Liver (tissue), 9 donors: ENCODE data around the gene DYRK3. TPM values are rescaled to one million over a fixed set of nuclear protein-coding genes. Genes with fewer than 3 reads are reported as not detected.

Experiments used
- DNase-seq: peaks from one replicate; pipeline ENCODE4 v3.0.0-alpha.2; 2017; ENCODE audit warnings: low spot score
- H3K27ac ChIP-seq, 2 donors: one replicate each; pipeline ENCODE4 v1.7.0; 2013; ENCODE audit warnings: inconsistent platforms in 2 of 2, low read length in 2 of 2, control low read depth in 1 of 2, low read depth in 1 of 2, mild to moderate bottlenecking in 1 of 2
- H3K27me3 ChIP-seq, 4 donors: one replicate each; pipeline versions ENCODE4 v1.6.1 to v1.7.0; 2013; ENCODE audit warnings: low read length in 3 of 4, inconsistent platforms in 1 of 4, mild to moderate bottlenecking in 1 of 4, moderate library complexity in 1 of 4; ENCODE audit not compliant: control insufficient read depth in 4 of 4, insufficient read depth in 4 of 4
- H3K36me3 ChIP-seq, 4 donors: one replicate each; pipeline versions ENCODE4 v1.6.1 to v1.7.0; 2013; ENCODE audit warnings: low read length in 3 of 4, mild to moderate bottlenecking in 3 of 4, low read depth in 1 of 4, moderate library complexity in 1 of 4; ENCODE audit not compliant: control insufficient read depth in 4 of 4, insufficient read depth in 3 of 4
- H3K4me1 ChIP-seq, 4 donors: one replicate each; pipeline versions ENCODE4 v1.6.1 to v1.7.0; 2013; ENCODE audit warnings: low read length in 3 of 4, mild to moderate bottlenecking in 3 of 4, moderate library complexity in 1 of 4; ENCODE audit not compliant: control insufficient read depth in 4 of 4, insufficient read depth in 4 of 4
- H3K4me3 ChIP-seq, 3 donors: one replicate each; pipeline versions ENCODE4 v1.6.1 to v1.7.0; 2013; ENCODE audit warnings: low read length in 3 of 3, control low read depth in 1 of 3, low read depth in 1 of 3, mild to moderate bottlenecking in 1 of 3
- H3K9ac ChIP-seq, 2 donors: one replicate each; pipeline ENCODE4 v1.7.0; 2013; ENCODE audit warnings: low read length in 2 of 2, mild to moderate bottlenecking in 2 of 2, moderate library complexity in 2 of 2, control low read depth in 1 of 2, low read depth in 1 of 2
- H3K9me3 ChIP-seq, 4 donors: one replicate each; pipeline versions ENCODE4 v1.6.1 to v1.7.0; 2013; ENCODE audit warnings: low read length in 3 of 4; ENCODE audit not compliant: control insufficient read depth in 4 of 4
- CTCF ChIP-seq: fragments of 150-350 bp; IDR thresholded peaks from 2 replicates; pipeline ENCODE4 v1.5.1; 2017; ENCODE audit warnings: improper control_type of control experiment, low read depth, low read length; ENCODE audit not compliant: missing input control
- FOXA2 ChIP-seq: IDR thresholded peaks from 2 replicates; pipeline ENCODE4 v1.6.1; 2016; ENCODE audit warnings: antibody characterized with exemption
- GABPA ChIP-seq, 2 donors: IDR thresholded peaks in 1 of 2; conservative IDR thresholded peaks in 1 of 2; 2 replicates each; pipeline ENCODE4 v1.6.1; 2016; ENCODE audit warnings: antibody characterized with exemption in 2 of 2, mild to moderate bottlenecking in 1 of 2, moderate library complexity in 1 of 2
- HNF4A ChIP-seq, 2 donors: conservative IDR thresholded peaks; 2 replicates each; pipeline ENCODE4 v1.6.1; 2016; ENCODE audit warnings: antibody characterized with exemption in 2 of 2, mild to moderate bottlenecking in 2 of 2
- HNF4G ChIP-seq: IDR thresholded peaks from 2 replicates; pipeline ENCODE4 v1.6.1; 2016; ENCODE audit warnings: antibody characterized with exemption
- SP1 ChIP-seq: IDR thresholded peaks from 2 replicates; pipeline ENCODE4 v1.6.1; 2018; ENCODE audit warnings: antibody characterized with exemption, mild to moderate bottlenecking
- TAF1 ChIP-seq: conservative IDR thresholded peaks from 2 replicates; pipeline ENCODE4 v1.6.1; 2016; ENCODE audit warnings: antibody characterized with exemption, mild to moderate bottlenecking
- YY1 ChIP-seq: IDR thresholded peaks from 2 replicates; pipeline ENCODE4 v1.6.1; 2016; ENCODE audit warnings: antibody characterized with exemption, mild to moderate bottlenecking
- WGBS: extraction: QIAGEN DNeasy Blood & Tissue Kit; methylation state at CpG from one replicate; pipeline ENCODE4 v1.1.7; 2013; 5-methylcytosine and 5-hydroxymethylcytosine counted together
- polyA plus RNA-seq, 2 donors: library from polyadenylated mRNA; stranded (reverse) in 1 of 2; unstranded in 1 of 2; fragments of 200-250 nt in 1 of 2; fragments of >200 nt in 1 of 2; fragmentation: Nextera tagmentation in 1 of 2; extraction: Ambion mirVana in 1 of 2; gene quantifications; one replicate each; pipeline versions ENCODE4 v1.2.1 to v1.2.3, GENCODE V29; 2013 to 2015
- total RNA-seq, 2 donors: library from RNA; depleted of rRNA; stranded (reverse); fragments of >200 nt; gene quantifications; one replicate each; pipeline ENCODE4 v1.2.3, GENCODE V29; 2014
- TF ChIP-seq, protein P1 (sequence below): IDR thresholded peaks from 2 replicates; pipeline ENCODE4 v1.6.1; 2016; ENCODE audit warnings: antibody characterized with exemption, mild to moderate bottlenecking
- TF ChIP-seq, protein P2 (sequence below): IDR thresholded peaks from 2 replicates; pipeline ENCODE4 v1.6.1; 2016; ENCODE audit warnings: antibody characterized with exemption
- donor health status: healthy.
- donor health status: healthy.
- donor health status: healthy.
- donor health status: healthy.
- donor health status: healthy.

The DYRK3 gene
- total and polyA plus RNA-seq, 4 donors, result 1.5 to 41.8 (median 5.0) TPM

DNA sequence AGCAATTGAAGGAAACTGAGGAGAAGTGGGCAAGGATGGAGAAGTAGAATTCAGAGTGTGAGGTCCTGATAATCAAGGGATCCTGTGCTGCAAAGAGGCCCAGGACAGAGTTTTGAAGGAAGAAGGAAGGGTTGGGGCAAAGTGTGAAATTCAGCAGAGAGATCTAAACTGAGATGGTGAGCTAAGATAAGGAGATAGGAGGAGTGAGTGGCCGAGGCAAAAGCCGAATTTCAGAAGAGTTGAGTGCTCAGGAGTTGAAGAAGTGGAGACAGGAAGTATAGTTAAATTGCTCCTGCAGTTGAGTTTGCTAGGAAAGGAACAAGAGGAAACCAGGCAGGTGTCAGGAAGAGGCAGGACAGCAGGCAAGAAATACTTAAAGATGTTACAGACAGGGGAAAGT, 33.0 kb downstream of the DYRK3 start:
- Histone ChIP-seq H3K9ac (no peak overlapping the region), H3K4me3 (no peak overlapping the region), H3K4me1 (peaks cover 0 to 21% (median 12%) of the 10 kb centered on the region in 4 donors), H3K9me3 (no peaks in the 10 kb centered on the region), H3K27me3 (no peaks in the 10 kb centered on the region), H3K36me3 (no peaks in the 10 kb centered on the region), H3K27ac (no peak overlapping the region)
- WGBS, result 78% methylated on average over 2 of the region's 2 CpGs
- TF ChIP-seq, protein P1, sequence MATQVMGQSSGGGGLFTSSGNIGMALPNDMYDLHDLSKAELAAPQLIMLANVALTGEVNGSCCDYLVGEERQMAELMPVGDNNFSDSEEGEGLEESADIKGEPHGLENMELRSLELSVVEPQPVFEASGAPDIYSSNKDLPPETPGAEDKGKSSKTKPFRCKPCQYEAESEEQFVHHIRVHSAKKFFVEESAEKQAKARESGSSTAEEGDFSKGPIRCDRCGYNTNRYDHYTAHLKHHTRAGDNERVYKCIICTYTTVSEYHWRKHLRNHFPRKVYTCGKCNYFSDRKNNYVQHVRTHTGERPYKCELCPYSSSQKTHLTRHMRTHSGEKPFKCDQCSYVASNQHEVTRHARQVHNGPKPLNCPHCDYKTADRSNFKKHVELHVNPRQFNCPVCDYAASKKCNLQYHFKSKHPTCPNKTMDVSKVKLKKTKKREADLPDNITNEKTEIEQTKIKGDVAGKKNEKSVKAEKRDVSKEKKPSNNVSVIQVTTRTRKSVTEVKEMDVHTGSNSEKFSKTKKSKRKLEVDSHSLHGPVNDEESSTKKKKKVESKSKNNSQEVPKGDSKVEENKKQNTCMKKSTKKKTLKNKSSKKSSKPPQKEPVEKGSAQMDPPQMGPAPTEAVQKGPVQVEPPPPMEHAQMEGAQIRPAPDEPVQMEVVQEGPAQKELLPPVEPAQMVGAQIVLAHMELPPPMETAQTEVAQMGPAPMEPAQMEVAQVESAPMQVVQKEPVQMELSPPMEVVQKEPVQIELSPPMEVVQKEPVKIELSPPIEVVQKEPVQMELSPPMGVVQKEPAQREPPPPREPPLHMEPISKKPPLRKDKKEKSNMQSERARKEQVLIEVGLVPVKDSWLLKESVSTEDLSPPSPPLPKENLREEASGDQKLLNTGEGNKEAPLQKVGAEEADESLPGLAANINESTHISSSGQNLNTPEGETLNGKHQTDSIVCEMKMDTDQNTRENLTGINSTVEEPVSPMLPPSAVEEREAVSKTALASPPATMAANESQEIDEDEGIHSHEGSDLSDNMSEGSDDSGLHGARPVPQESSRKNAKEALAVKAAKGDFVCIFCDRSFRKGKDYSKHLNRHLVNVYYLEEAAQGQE, result no peak
- no peak for DNase-seq

DNA sequence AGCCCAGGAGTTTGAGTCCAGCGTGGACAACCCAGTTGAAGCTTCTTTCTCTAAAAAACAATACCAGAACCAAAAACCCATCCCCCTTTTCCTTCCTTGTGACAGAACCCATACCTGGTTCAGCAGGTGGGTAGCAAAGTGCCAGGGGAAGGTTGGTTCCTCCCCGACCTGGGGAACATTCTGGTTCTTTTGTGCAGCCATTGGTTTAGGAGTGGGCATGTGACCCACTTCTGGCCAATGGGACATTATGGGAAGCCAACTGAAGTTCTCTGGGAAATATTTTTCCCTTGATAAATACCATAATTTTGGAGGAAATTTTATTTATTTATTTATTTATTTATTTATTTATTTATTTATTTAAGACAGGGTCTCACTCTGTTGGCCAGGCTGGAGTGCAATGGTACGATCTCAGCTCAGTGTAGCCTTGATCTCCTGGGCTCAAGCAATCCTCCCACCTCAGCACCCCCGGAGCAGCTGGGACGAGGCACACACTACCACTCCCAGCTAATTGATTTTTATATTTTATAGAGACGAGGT, 33.6 kb downstream of the DYRK3 start:
- peaks cover 0 to 18% (median 10%) of the 10 kb centered on the region in 4 donors for H3K4me1 ChIP-seq
- H3K27ac ChIP-seq, result no peak overlapping the region
- WGBS, result 97% methylated on average over 6 of the region's 6 CpGs
- no peak for DNase-seq
- H3K9ac ChIP-seq, result no peak overlapping the region
- TF ChIP-seq HNF4G, result no peak
- no peak for TF ChIP-seq SP1
- TF ChIP-seq, protein P2, sequence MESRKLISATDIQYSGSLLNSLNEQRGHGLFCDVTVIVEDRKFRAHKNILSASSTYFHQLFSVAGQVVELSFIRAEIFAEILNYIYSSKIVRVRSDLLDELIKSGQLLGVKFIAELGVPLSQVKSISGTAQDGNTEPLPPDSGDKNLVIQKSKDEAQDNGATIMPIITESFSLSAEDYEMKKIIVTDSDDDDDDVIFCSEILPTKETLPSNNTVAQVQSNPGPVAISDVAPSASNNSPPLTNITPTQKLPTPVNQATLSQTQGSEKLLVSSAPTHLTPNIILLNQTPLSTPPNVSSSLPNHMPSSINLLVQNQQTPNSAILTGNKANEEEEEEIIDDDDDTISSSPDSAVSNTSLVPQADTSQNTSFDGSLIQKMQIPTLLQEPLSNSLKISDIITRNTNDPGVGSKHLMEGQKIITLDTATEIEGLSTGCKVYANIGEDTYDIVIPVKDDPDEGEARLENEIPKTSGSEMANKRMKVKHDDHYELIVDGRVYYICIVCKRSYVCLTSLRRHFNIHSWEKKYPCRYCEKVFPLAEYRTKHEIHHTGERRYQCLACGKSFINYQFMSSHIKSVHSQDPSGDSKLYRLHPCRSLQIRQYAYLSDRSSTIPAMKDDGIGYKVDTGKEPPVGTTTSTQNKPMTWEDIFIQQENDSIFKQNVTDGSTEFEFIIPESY, result no peak
- TF ChIP-seq YY1, result no peak
- no peak for TF ChIP-seq CTCF
- no peak for TF ChIP-seq HNF4A (conservative IDR thresholded peaks at IDR 0.05)
- no peak for TF ChIP-seq TAF1
- TF ChIP-seq FOXA2, result no peak
- no peak for TF ChIP-seq GABPA (IDR thresholded peaks at IDR 0.05 in 1 of 2, conservative IDR thresholded peaks at IDR 0.05 in 1 of 2)
- H3K4me3 ChIP-seq, result no peak overlapping the region
- no peaks in the 10 kb centered on the region for H3K36me3 ChIP-seq
- no peaks in the 10 kb centered on the region for H3K9me3 ChIP-seq
- H3K27me3 ChIP-seq, result no peaks in the 10 kb centered on the region
